ENCODE data around the gene UNC80. TPM values are rescaled to one million over a fixed set of nuclear protein-coding genes. Genes with fewer than 3 reads are reported as not detected.

Gene UNC80
- total RNA-seq, 1 donor from 2014 or later: 2.9 TPM

GRCh38 chr2:209907746-209908145 is 136.1 kb downstream of the UNC80 start:
- no peak for TF ChIP-seq CTCF (conservative IDR thresholded peaks at IDR 0.05)
- no peak for DNase-seq (ENCODE audit: extremely low spot score, unreplicated experiment)

GRCh38 chr2:209908511-209908910 is 136.9 kb downstream of the UNC80 start:
- Mint-ChIP-seq H3K9me3 (peaks cover 4% of the 10 kb centered on the region), H3K27ac (no peak overlapping the region), H3K36me3 (no peaks in the 10 kb centered on the region), H3K27me3 (no peaks in the 10 kb centered on the region), H3K4me3 (no peak overlapping the region), H3K4me1 (ENCODE audit: unreplicated experiment) (no peaks in the 10 kb centered on the region)
- no peak for DNase-seq (ENCODE audit: extremely low spot score, unreplicated experiment)
- no peak for TF ChIP-seq CTCF (conservative IDR thresholded peaks at IDR 0.05)

More at GRCh38 chr2:209907746-209908145, 136.1 kb downstream of the UNC80 start:
- H3K27ac Mint-ChIP-seq: no peak overlapping the region
- H3K36me3 Mint-ChIP-seq: no peaks in the 10 kb centered on the region
- peaks cover 4% of the 10 kb centered on the region for H3K9me3 Mint-ChIP-seq
- H3K4me1 Mint-ChIP-seq (ENCODE audit: unreplicated experiment): no peaks in the 10 kb centered on the region
- no peaks in the 10 kb centered on the region for H3K27me3 Mint-ChIP-seq
- H3K4me3 Mint-ChIP-seq: no peak overlapping the region

- H3K27me3 Mint-ChIP-seq: no peaks in the 10 kb centered on the region
- no peaks in the 10 kb centered on the region for H3K4me1 Mint-ChIP-seq (ENCODE audit: unreplicated experiment)
- H3K4me3 Mint-ChIP-seq: no peak overlapping the region
- no peaks in the 10 kb centered on the region for H3K36me3 Mint-ChIP-seq
- TF ChIP-seq CTCF (conservative IDR thresholded peaks at IDR 0.05): no peak
- DNase-seq (ENCODE audit: extremely low spot score, unreplicated experiment): no peak
- peaks cover 4% of the 10 kb centered on the region for H3K9me3 Mint-ChIP-seq
- no peak overlapping the region for H3K27ac Mint-ChIP-seq
Measured at GRCh38 chr2:209911486-209911885, 139.9 kb downstream of the UNC80 start.

GRCh38 chr2:209913786-209914345 is 142.2 kb downstream of the UNC80 start:
- TF ChIP-seq CTCF (conservative IDR thresholded peaks at IDR 0.05): no peak
- Mint-ChIP-seq H3K27me3 (peaks cover 10% of the 10 kb centered on the region), H3K4me1 (ENCODE audit: unreplicated experiment) (no peaks in the 10 kb centered on the region), H3K4me3 (no peak overlapping the region), H3K9me3 (peaks cover 4% of the 10 kb centered on the region), H3K27ac (no peak overlapping the region), H3K36me3 (no peaks in the 10 kb centered on the region)
- DNase-seq (ENCODE audit: extremely low spot score, unreplicated experiment): no peak

GRCh38 chr2:209917154-209917771 is 145.6 kb downstream of the UNC80 start:
- Mint-ChIP-seq H3K36me3 (no peaks in the 10 kb centered on the region), H3K4me1 (ENCODE audit: unreplicated experiment) (no peaks in the 10 kb centered on the region), H3K4me3 (no peak overlapping the region), H3K9me3 (no peaks in the 10 kb centered on the region), H3K27me3 (peaks cover 10% of the 10 kb centered on the region), H3K27ac (no peak overlapping the region)
- no peak for DNase-seq (ENCODE audit: extremely low spot score, unreplicated experiment)
- TF ChIP-seq CTCF (conservative IDR thresholded peaks at IDR 0.05): no peak

Measured in type B pancreatic cell (in vitro differentiated cells).